ENCODE data around the gene LMAN1L. TPM values are rescaled to one million over a fixed set of nuclear protein-coding genes. Genes with fewer than 3 reads are reported as not detected.

The LMAN1L gene
- total RNA-seq, 4 donors from 2014 or later, result 0.29 to 1.3 TPM; not detected in 2

DNA sequence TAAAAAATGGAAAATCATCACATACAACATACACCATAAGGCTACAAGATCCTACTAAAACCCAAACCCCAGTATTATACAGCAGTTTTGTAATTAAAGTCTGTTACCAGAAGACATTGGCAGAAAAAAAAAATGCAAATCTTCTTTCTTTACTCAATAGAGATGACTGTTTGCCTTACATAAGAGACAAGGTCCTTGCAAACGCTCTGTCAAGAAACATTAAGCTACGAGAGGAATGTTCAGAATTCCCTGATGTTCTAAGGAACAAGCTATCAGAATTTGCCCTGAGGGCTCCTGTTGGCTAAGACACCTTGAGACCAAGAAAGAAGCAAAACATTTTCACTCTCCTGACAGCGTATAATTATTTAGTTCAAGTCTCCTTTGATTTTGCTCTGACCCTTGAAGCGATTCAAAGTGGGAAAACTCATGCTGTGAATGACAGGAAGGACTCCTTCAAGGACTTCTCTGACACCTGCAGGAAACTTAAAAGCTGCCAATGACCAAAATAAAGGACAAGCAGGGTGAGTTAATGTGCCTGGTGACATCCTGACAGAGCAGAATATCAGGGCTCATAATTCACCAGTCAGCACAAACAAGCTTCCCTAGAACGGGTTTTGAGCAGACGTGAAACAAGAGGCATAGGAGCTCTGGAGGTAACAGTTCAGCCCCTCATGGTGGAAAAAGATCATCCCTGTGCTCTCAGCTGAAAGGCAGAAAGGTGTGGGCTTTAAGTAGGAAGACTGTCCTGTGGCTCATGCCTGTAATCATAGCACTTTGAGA is 58.0 kb downstream of the LMAN1L start:
- WGBS, 2 donors, result 19% methylated on average over 6 of the region's 6 CpGs
- DNase-seq (ENCODE audit: low spot score in 2 of 2), result no peak
- TF ChIP-seq POLR2A (IDR thresholded peaks at IDR 0.05) (no peak), CTCF (IDR thresholded peaks at IDR 0.05) (no peak)
- intact Hi-C loops (cut with DNase I; ENCODE audit: low total_unique reads), result no loop called here
- H3K4me3 ChIP-seq (ENCODE audit: low read depth, poor library complexity, severe bottlenecking), result no peak overlapping the region

GRCh38 chr15:74872702-74873035 is 60.0 kb downstream of the LMAN1L start:
- TF ChIP-seq CTCF (IDR thresholded peaks at IDR 0.05), result no peak
- WGBS, 2 donors, result 1 to 3% methylated on average over 11 of the region's 11 CpGs
- intact Hi-C loops (cut with DNase I; ENCODE audit: low total_unique reads), result no loop called here
- peak overlapping the region; percentile 38 for H3K4me3 ChIP-seq (ENCODE audit: low read depth, poor library complexity, severe bottlenecking)
- no peak for DNase-seq (ENCODE audit: low spot score in 2 of 2)

- peak; percentile 91 to 99 for DNase-seq (ENCODE audit: low spot score in 2 of 2)
- intact Hi-C loops (cut with DNase I; ENCODE audit: low total_unique reads), result no loop called here
- peak within 1 kb of the TSS; percentile 38 for H3K4me3 ChIP-seq (ENCODE audit: low read depth, poor library complexity, severe bottlenecking)
- WGBS, 2 donors, result 1% methylated on average over 25 to 28 of the region's 52 CpGs
- TF ChIP-seq POLR2A (IDR thresholded peaks at IDR 0.05), result peak in 1 of 2 donors; percentile 41
- no peak for TF ChIP-seq CTCF (IDR thresholded peaks at IDR 0.05)
Observed at GRCh38 chr15:74873036-74873755, 60.6 kb downstream of the LMAN1L start, which contains the start of gene SCAMP2. SCAMP2 (minus strand) TSS chr15:74873365; CDS start chr15:74873255, 110 bp downstream.

GRCh38 chr15:74873756-74874424 is 61.3 kb downstream of the LMAN1L start:
- TF ChIP-seq POLR2A (IDR thresholded peaks at IDR 0.05), result no peak
- TF ChIP-seq CTCF (IDR thresholded peaks at IDR 0.05), result no peak
- no peak for DNase-seq (ENCODE audit: low spot score in 2 of 2)
- WGBS, 2 donors, result 19 to 26% methylated on average over 16 of the region's 16 CpGs
- H3K4me3 ChIP-seq (ENCODE audit: low read depth, poor library complexity, severe bottlenecking), result peak overlapping the region; percentile 35
- intact Hi-C loops (cut with DNase I; ENCODE audit: low total_unique reads), result no loop called here

Small RNA genes within 50 kb of the gene (microRNA-seq; reads per million reads assigned to microRNA genes)
- gene MIR4513 (ENCODE audit: borderline number of aligned reads in 1 of 2, borderline replicate concordance in 2 of 2) (0 reads per million in 2 donors), gene MIR6882 (ENCODE audit: borderline number of aligned reads in 1 of 2, borderline replicate concordance in 2 of 2) (0.57 to 2.0 reads per million in 2 donors)

Other genes with a start within 250 kb of the LMAN1L start
- gene CLK3, start 197.0 kb upstream of the LMAN1L start, total RNA-seq, result 100 to 1,000 TPM in 2 of 4 donors, 10 to 100 TPM in 2; 96.7 to 230 (median 117) TPM
- gene EDC3, start 116.8 kb upstream of the LMAN1L start, total RNA-seq, result 10 to 100 TPM; 11.2 to 33.6 (median 17.6) TPM
- 1 to 10 TPM; 3.0 to 6.8 (median 3.6) TPM for gene CYP1A1, start 87.3 kb upstream of the LMAN1L start, total RNA-seq
- not detected for gene CYP1A2, start 64.0 kb upstream of the LMAN1L start, total RNA-seq
- 10 to 100 TPM; 37.6 to 47.3 (median 45.4) TPM for gene CSK, start 30.8 kb upstream of the LMAN1L start, total RNA-seq
- under 1 TPM; 0.17 to 0.84 (median 0.28) TPM for gene CPLX3, start 13.8 kb downstream of the LMAN1L start, total RNA-seq
- gene ULK3, start 30.3 kb downstream of the LMAN1L start, total RNA-seq, result 100 to 1,000 TPM; 108 to 189 (median 123) TPM
- 100 to 1,000 TPM in 3 of 4 donors, 10 to 100 TPM in 1; 97.2 to 134 (median 107) TPM for gene SCAMP2, start 60.5 kb downstream of the LMAN1L start, total RNA-seq
- gene MPI, start 77.2 kb downstream of the LMAN1L start, total RNA-seq, result 10 to 100 TPM; 27.6 to 73.1 (median 32.5) TPM
- gene FAM219B, start 94.0 kb downstream of the LMAN1L start, total RNA-seq, result 10 to 100 TPM; 60.3 to 72.6 (median 67.5) TPM
- gene COX5A, start 125.2 kb downstream of the LMAN1L start, total RNA-seq, result 100 to 1,000 TPM; 109 to 175 (median 137) TPM
- 10 to 100 TPM in 1 of 4 donors, 1 to 10 TPM in 3; 5.4 to 10.6 (median 8.4) TPM for gene RPP25, start 143.9 kb downstream of the LMAN1L start, total RNA-seq
- gene SCAMP5, start 182.7 kb downstream of the LMAN1L start, total RNA-seq, result 1 to 10 TPM in 3 of 4 donors, under 1 TPM in 1; 0.46 to 5.4 (median 1.2) TPM
- 10 to 100 TPM; 14.4 to 21.4 (median 17.5) TPM for gene PPCDC, start 210.8 kb downstream of the LMAN1L start, total RNA-seq